Lower leg skin (tissue), 3 donors: ENCODE results near the gene ETHE1.

ENCODE experiments used
- POLR2A ChIP-seq, 2 donors: fragments of 450-650 bp; IDR thresholded peaks; one replicate each; pipeline ENCODE4 v1.6.1; 2016 to 2017; ENCODE audit warnings: antibody characterized with exemption in 2 of 2, mild to moderate bottlenecking in 1 of 2, moderate library complexity in 1 of 2
- TF ChIP-seq, protein P1 (sequence below), 3 donors: fragments of 450-650 bp; IDR thresholded peaks; one replicate each; pipeline ENCODE4 v1.5.1; 2016; ENCODE audit warnings: antibody characterized with exemption in 3 of 3, mild to moderate bottlenecking in 3 of 3, moderate library complexity in 2 of 3

- TF ChIP-seq, protein P1, sequence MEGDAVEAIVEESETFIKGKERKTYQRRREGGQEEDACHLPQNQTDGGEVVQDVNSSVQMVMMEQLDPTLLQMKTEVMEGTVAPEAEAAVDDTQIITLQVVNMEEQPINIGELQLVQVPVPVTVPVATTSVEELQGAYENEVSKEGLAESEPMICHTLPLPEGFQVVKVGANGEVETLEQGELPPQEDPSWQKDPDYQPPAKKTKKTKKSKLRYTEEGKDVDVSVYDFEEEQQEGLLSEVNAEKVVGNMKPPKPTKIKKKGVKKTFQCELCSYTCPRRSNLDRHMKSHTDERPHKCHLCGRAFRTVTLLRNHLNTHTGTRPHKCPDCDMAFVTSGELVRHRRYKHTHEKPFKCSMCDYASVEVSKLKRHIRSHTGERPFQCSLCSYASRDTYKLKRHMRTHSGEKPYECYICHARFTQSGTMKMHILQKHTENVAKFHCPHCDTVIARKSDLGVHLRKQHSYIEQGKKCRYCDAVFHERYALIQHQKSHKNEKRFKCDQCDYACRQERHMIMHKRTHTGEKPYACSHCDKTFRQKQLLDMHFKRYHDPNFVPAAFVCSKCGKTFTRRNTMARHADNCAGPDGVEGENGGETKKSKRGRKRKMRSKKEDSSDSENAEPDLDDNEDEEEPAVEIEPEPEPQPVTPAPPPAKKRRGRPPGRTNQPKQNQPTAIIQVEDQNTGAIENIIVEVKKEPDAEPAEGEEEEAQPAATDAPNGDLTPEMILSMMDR (IDR thresholded peaks at IDR 0.05), result no peak
- no peak for TF ChIP-seq POLR2A (IDR thresholded peaks at IDR 0.05)
Observed at GRCh38 chr19:43534816-43535761, 8.1 kb upstream of the ETHE1 start.
